ENCODE measurements around the gene INMT. TPM values are rescaled to one million over a fixed set of nuclear protein-coding genes. Genes with fewer than 3 reads are reported as not detected.

Gene INMT
- total and polyA plus RNA-seq, 8 donors: 8.9 to 164 (median 21.6) TPM

DNA sequence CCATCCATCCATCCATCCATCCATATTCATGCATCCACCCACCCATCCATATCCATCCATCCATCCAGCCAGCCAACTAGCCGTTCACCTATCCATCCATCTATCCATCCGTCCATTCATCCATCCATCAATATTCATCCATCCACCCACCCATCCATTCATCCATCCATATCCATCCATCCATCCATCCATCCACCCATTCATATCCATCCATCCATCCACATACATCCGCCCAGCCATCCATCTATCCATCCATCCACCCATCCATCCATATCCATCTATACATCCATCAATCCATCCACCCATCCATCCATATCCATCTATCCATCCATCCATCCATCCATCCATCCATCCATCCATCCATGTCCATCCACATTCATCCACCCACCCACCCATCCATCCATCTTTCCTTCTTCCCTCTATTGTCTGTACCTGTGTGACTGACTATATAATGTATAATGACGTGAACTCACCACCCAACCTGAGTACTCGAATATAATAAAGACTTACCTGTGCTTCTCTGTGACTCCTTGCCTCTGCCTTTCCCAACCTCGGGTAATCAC, 2.5 kb downstream of the INMT start:
- Histone ChIP-seq H3K27ac (no peak overlapping the region), H3K4me3 (peak overlapping the region; percentile 29 to 43), H3K36me3 (no peaks in the 10 kb centered on the region), H3K27me3 (no peaks in the 10 kb centered on the region), H3K4me1 (peaks cover 8 to 35% of the 10 kb centered on the region in 2 donors), H3K9me3 (no peaks in the 10 kb centered on the region)
- TF ChIP-seq, protein P1, sequence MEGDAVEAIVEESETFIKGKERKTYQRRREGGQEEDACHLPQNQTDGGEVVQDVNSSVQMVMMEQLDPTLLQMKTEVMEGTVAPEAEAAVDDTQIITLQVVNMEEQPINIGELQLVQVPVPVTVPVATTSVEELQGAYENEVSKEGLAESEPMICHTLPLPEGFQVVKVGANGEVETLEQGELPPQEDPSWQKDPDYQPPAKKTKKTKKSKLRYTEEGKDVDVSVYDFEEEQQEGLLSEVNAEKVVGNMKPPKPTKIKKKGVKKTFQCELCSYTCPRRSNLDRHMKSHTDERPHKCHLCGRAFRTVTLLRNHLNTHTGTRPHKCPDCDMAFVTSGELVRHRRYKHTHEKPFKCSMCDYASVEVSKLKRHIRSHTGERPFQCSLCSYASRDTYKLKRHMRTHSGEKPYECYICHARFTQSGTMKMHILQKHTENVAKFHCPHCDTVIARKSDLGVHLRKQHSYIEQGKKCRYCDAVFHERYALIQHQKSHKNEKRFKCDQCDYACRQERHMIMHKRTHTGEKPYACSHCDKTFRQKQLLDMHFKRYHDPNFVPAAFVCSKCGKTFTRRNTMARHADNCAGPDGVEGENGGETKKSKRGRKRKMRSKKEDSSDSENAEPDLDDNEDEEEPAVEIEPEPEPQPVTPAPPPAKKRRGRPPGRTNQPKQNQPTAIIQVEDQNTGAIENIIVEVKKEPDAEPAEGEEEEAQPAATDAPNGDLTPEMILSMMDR (IDR thresholded peaks at IDR 0.05): no peak
- intact Hi-C loops (cut with DNase I): no loop called here
- DNase-seq: no peak
- ATAC-seq: no peak

DNA sequence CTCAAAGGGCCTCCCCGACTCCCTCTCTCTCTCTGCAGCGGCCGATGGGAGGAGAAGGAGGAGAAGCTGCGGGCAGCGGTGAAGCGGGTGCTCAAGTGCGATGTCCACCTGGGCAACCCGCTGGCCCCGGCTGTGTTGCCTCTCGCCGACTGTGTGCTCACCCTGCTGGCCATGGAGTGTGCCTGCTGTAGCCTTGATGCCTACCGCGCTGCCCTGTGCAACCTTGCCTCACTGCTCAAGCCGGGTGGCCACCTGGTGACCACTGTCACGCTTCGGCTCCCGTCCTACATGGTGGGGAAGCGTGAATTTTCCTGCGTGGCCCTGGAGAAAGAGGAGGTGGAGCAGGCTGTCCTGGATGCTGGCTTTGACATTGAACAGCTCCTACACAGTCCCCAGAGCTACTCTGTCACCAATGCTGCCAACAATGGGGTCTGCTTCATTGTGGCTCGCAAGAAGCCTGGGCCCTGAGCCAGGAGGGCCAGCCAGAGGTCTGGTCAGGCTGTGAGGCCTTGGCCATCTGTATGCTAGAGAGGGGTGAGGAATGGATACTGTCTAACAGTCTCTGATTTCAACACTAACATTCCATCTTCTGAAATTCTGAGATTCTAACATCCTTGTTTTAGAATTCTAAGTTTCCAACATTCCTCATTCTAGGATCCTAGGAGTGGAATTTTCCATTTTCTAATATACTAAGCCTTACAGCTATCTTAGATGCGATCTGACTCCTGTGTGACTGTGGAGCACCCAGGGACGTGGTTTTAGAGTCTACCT, 3.6 kb downstream of the INMT start:
- H3K4me3 ChIP-seq: peak overlapping the region in 1 of 2 donors; percentile 43
- peak in 2 of 4 donors; percentile 75 to 91 for DNase-seq
- peak; percentile 5 for ATAC-seq
- no peaks in the 10 kb centered on the region for H3K9me3 ChIP-seq
- H3K36me3 ChIP-seq: no peaks in the 10 kb centered on the region
- TF ChIP-seq, protein P1 (IDR thresholded peaks at IDR 0.05): no peak
- intact Hi-C loops (cut with DNase I): no loop called here
- H3K4me1 ChIP-seq: peaks cover 8 to 35% of the 10 kb centered on the region in 2 donors
- H3K27ac ChIP-seq: peak overlapping the region; percentile 13 to 25
- no peaks in the 10 kb centered on the region for H3K27me3 ChIP-seq

DNA sequence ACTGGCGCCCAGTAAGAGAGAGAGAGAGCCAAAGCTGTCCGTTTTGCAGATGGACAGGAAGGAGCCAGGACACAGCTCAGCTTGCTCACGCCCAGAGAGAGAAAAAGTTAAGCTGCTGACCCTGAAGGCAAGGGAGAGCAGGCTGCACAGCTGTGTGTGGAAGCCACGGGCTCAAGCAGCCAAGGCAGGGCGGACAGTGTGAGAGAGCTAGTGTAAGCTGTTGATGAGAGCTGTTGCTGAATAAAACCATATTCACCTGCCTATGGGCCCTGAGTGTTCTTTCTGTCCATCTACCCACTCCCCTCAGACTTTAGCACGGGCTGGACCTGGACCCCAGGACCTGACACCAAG, 5.4 kb downstream of the INMT start:
- peak overlapping the region in 1 of 2 donors; percentile 33 for H3K27ac ChIP-seq
- no peaks in the 10 kb centered on the region for H3K9me3 ChIP-seq
- no peak for ATAC-seq
- no peak overlapping the region for H3K4me3 ChIP-seq
- TF ChIP-seq, protein P1 (IDR thresholded peaks at IDR 0.05): no peak
- H3K36me3 ChIP-seq: no peaks in the 10 kb centered on the region
- peak in 1 of 4 donors; percentile 57 for DNase-seq
- intact Hi-C loops (cut with DNase I): no loop called here
- peaks cover 8 to 22% of the 10 kb centered on the region in 2 donors for H3K4me1 ChIP-seq
- no peaks in the 10 kb centered on the region for H3K27me3 ChIP-seq

DNA sequence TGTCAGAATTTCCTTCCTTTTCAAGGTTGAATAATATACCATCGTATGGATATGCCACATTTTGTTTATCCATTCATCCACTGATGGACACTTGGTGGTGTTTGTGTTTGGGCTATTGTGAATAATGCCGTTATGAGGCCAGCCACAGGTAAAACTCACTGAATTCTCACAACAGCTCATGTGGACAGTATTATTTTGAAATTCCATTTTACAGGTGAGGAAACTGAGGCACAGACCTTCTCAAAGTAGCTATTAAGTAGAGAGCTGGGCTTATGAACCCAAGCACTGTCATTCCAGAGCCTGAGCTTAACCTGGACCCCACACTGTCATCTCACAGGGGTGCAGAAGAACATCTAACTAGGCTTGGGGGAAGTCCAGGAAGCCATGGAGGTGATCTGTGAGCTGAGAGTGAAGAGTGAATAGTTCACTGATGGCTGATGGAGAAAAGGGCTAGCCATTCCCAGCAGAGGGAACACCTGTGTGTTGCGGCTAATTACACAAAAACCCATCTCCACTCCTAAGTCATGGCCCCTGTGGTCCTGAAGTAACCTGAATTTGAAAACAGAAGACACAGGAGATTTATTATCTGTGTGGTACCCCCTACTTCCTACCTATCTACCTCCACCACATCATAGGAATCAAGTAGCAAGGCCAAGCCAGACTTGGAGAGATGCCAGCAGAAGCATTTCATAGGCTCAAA, 8.7 kb downstream of the INMT start:
- Histone ChIP-seq H3K4me1 (peaks cover 12 to 16% of the 10 kb centered on the region in 2 donors), H3K36me3 (no peaks in the 10 kb centered on the region), H3K27ac (no peak overlapping the region), H3K4me3 (no peak overlapping the region), H3K9me3 (no peaks in the 10 kb centered on the region), H3K27me3 (no peaks in the 10 kb centered on the region)
- ATAC-seq: no peak
- no peak for DNase-seq
- TF ChIP-seq, protein P1 (IDR thresholded peaks at IDR 0.05): no peak
- intact Hi-C loops (cut with DNase I): no loop called here

All from left lung (tissue), 10 donors.